ENCODE results near the gene ITGAE.

The ITGAE gene

GRCh38 chr17:3723188-3723555, 77.8 kb downstream of the ITGAE start:
- no peak for DNase-seq (ENCODE audit: low spot score)
- TF ChIP-seq, protein P1, sequence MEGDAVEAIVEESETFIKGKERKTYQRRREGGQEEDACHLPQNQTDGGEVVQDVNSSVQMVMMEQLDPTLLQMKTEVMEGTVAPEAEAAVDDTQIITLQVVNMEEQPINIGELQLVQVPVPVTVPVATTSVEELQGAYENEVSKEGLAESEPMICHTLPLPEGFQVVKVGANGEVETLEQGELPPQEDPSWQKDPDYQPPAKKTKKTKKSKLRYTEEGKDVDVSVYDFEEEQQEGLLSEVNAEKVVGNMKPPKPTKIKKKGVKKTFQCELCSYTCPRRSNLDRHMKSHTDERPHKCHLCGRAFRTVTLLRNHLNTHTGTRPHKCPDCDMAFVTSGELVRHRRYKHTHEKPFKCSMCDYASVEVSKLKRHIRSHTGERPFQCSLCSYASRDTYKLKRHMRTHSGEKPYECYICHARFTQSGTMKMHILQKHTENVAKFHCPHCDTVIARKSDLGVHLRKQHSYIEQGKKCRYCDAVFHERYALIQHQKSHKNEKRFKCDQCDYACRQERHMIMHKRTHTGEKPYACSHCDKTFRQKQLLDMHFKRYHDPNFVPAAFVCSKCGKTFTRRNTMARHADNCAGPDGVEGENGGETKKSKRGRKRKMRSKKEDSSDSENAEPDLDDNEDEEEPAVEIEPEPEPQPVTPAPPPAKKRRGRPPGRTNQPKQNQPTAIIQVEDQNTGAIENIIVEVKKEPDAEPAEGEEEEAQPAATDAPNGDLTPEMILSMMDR (IDR thresholded peaks at IDR 0.05; ENCODE audit: extremely low read depth, missing control alignments): no peak

- TF ChIP-seq, protein P1 (IDR thresholded peaks at IDR 0.05; ENCODE audit: extremely low read depth, missing control alignments): no peak
- no peak for DNase-seq (ENCODE audit: low spot score)
Observed at GRCh38 chr17:3722716-3723115, 78.3 kb downstream of the ITGAE start.

DNA sequence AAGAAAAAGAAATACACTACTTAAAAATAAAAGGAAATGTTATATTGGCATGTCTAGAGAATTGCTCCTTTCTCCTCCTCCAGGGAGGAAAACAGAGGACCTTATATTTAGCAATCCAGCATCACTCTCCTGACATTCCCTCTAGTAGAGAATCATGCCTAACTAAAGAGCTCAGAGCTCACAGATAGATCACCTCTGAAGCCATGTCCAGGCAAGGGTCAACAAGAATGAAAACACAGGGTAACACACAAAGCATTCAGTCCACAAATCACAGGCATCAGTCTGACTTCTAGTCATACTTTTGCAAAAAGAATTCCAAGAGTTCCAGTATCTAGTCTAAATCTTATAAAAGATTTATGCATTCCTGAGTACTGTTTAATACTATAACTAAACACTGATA, 81.7 kb downstream of the ITGAE start:
- TF ChIP-seq, protein P1 (IDR thresholded peaks at IDR 0.05; ENCODE audit: extremely low read depth, missing control alignments): no peak
- DNase-seq (ENCODE audit: low spot score): no peak

- DNase-seq (ENCODE audit: low spot score): no peak
- TF ChIP-seq, protein P1 (IDR thresholded peaks at IDR 0.05; ENCODE audit: extremely low read depth, missing control alignments): no peak
Observed at GRCh38 chr17:3718201-3718600, 82.8 kb downstream of the ITGAE start.

- DNase-seq (ENCODE audit: low spot score): no peak
- TF ChIP-seq, protein P1 (IDR thresholded peaks at IDR 0.05; ENCODE audit: extremely low read depth, missing control alignments): no peak
Observed at GRCh38 chr17:3715296-3715695, 85.7 kb downstream of the ITGAE start.

GRCh38 chr17:3712811-3713463, 88.1 kb downstream of the ITGAE start:
- TF ChIP-seq, protein P1 (IDR thresholded peaks at IDR 0.05; ENCODE audit: extremely low read depth, missing control alignments): no peak

GRCh38 chr17:3710951-3711383, 90.0 kb downstream of the ITGAE start:
- peak; percentile 83 for DNase-seq (ENCODE audit: low spot score)
- TF ChIP-seq, protein P1 (IDR thresholded peaks at IDR 0.05; ENCODE audit: extremely low read depth, missing control alignments): no peak

More at GRCh38 chr17:3712811-3713463, 88.1 kb downstream of the ITGAE start:
- DNase-seq (ENCODE audit: low spot score): no peak

All from GM20000 (cell line).